NOMO-1 (cell line): ENCODE results near the gene RARRES2.
A peak's percentile ranks its signal among the peaks of the same experiment; 100 is the strongest.

Experiments used
- DNase-seq, 2 experiments: peaks; one replicate each; lab custom pipeline; 2025; ENCODE audit not compliant: unreplicated experiment in 2 of 2; lab: John Stamatoyannopoulos, UW

Gene RARRES2

GRCh38 chr7:150363872-150364271 is 22.4 kb upstream of the RARRES2 start:
- peak; percentile 45 to 51 for DNase-seq

GRCh38 chr7:150363370-150363769 is 21.9 kb upstream of the RARRES2 start:
- DNase-seq = no peak

GRCh38 chr7:150361807-150362621 is 20.6 kb upstream of the RARRES2 start:
- no peak for DNase-seq

GRCh38 chr7:150361402-150361801 is 20.0 kb upstream of the RARRES2 start:
- DNase-seq = no peak

- DNase-seq = no peak
Observed at GRCh38 chr7:150360363-150361058, 19.1 kb upstream of the RARRES2 start.

- DNase-seq = no peak
Observed at GRCh38 chr7:150359622-150360362, 18.4 kb upstream of the RARRES2 start.

- DNase-seq = no peak
Observed at GRCh38 chr7:150358988-150359621, 17.7 kb upstream of the RARRES2 start.

- DNase-seq = no peak
Observed at GRCh38 chr7:150358433-150358832, 17.0 kb upstream of the RARRES2 start.

- DNase-seq = no peak
Observed at GRCh38 chr7:150357771-150358427, 16.5 kb upstream of the RARRES2 start.

- DNase-seq = peak in 1 of 2 experiments; percentile 22
Observed at GRCh38 chr7:150357270-150357669, 15.8 kb upstream of the RARRES2 start.

- DNase-seq = no peak
Observed at GRCh38 chr7:150356265-150356897, 15.0 kb upstream of the RARRES2 start.

GRCh38 chr7:150355666-150356059 is 14.2 kb upstream of the RARRES2 start:
- DNase-seq = no peak

- no peak for DNase-seq
Observed at GRCh38 chr7:150351587-150352194, 10.3 kb upstream of the RARRES2 start.

- DNase-seq = no peak
Observed at GRCh38 chr7:150346922-150347321, 5.5 kb upstream of the RARRES2 start.

GRCh38 chr7:150345012-150345411 is 3.6 kb upstream of the RARRES2 start:
- DNase-seq = no peak

- no peak for DNase-seq
Observed at GRCh38 chr7:150344299-150344698, 2.9 kb upstream of the RARRES2 start.

GRCh38 chr7:150343225-150343624 is 1.8 kb upstream of the RARRES2 start:
- DNase-seq = no peak

GRCh38 chr7:150342121-150342408 is 636 bp upstream of the RARRES2 start:
- no peak for DNase-seq

- no peak for DNase-seq
Observed at GRCh38 chr7:150340875-150341262, 560 bp downstream of the RARRES2 start.
